Stomach smooth muscle (tissue), 2 donors: ENCODE measurements around the gene NSG1.

Experiments used
- H3K27ac ChIP-seq: one replicate; pipeline ENCODE4 v1.7.0; 2013; ENCODE audit warnings: mild to moderate bottlenecking, low read length, inconsistent platforms
- H3K27me3 ChIP-seq, 2 donors: one replicate each; pipeline ENCODE4 v1.7.0; 2013; ENCODE audit warnings: low read length in 2 of 2; ENCODE audit not compliant: insufficient read depth in 2 of 2, control insufficient read depth in 1 of 2
- H3K36me3 ChIP-seq, 2 donors: one replicate each; pipeline ENCODE4 v1.7.0; 2013; ENCODE audit warnings: low read length in 2 of 2; ENCODE audit not compliant: control insufficient read depth in 2 of 2, insufficient read depth in 2 of 2
- H3K4me1 ChIP-seq: one replicate; pipeline ENCODE4 v1.7.0; 2013; ENCODE audit warnings: low read length; ENCODE audit not compliant: control insufficient read depth, insufficient read depth
- H3K4me3 ChIP-seq, 2 donors: one replicate each; pipeline ENCODE4 v1.7.0; 2013; ENCODE audit warnings: low read length in 2 of 2
- H3K9ac ChIP-seq, 2 donors: one replicate each; pipeline ENCODE4 v1.7.0; 2013; ENCODE audit warnings: low read length in 2 of 2, mild to moderate bottlenecking in 1 of 2
- H3K9me3 ChIP-seq, 2 donors: one replicate each; pipeline ENCODE4 v1.7.0; 2013; ENCODE audit warnings: low read length in 2 of 2; ENCODE audit not compliant: control insufficient read depth in 2 of 2
- donor health status: healthy.
- donor health status: Pancreatic carcinoma.

The NSG1 gene

DNA sequence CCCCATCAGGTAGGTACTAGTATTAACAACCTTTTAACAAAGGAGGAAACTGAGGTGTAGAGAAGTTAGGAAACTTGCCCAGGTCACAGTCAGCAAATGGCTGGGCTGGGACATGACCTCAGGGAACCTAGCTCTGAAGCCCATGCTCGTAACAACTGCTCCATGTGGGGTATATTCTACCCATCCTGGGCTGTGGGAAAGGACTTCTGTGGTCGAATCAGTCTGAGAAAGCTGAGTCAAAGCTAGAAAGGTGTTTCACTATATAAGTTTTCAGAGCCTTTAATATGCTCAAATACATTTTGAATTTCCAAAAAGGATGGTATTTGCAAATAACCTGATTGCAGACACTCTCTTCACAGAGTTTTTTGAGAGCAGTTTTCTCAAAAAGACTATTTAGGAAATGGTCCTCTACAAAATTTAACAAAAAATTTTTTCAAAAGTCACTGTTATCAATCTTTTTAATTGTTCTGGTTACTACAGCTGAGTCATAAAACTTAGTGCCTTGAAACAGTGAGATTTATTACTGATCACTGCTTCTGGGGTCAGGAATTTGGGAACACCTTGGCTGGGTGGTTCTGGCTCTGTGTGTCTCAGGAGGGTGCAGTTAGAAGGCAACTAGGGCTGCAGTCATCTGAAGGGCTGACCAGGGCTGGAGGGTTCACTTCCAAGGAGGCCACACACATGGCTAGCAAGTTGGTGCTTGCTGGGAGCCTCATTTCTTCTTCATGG, 53.6 kb downstream of the NSG1 start:
- Histone ChIP-seq H3K4me3 (no peak overlapping the region), H3K36me3 (peaks cover 15 to 16% of the 10 kb centered on the region in 2 donors), H3K27me3 (no peaks in the 10 kb centered on the region), H3K27ac (no peak overlapping the region), H3K4me1 (no peaks in the 10 kb centered on the region), H3K9me3 (no peaks in the 10 kb centered on the region), H3K9ac (no peak overlapping the region)

DNA sequence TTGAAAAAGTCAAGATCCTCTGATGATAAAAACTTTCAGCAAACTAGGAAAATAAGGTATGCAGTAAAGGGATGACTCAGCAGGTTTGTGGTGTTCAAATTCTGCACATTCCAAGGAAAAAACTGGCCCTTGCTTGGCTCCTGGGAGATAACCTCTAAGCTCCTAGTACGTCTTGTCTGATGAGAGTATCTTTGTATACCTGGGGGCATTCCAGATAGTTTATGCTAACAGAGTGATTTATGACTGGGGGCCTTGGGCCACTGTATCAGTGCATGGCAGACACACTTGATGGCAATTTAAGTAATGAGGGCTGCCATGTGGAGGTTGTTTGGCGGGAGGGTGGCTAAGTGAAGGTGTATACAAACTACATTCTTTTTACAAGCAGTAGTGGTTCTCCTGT, 56.9 kb downstream of the NSG1 start:
- no peak overlapping the region for H3K4me3 ChIP-seq
- H3K27ac ChIP-seq = no peak overlapping the region
- H3K4me1 ChIP-seq = no peaks in the 10 kb centered on the region

DNA sequence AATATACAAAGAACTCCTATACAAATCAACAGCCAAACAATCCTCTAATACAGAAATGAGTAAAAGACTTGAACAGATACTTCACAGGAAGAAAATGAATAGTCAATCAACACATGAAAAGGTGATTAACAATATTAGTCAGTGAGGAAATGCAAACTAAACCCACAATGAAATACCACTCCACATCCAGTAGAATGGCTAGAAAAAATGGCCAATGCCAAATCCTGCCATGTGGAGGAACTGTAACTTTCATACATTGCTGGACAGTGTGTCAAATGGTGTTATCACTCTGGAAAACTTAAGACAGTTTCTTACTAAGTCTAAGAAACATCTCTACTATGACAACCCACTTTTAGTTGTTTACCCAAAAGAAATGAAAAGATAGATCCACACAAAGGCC, 59.5 kb downstream of the NSG1 start:
- Histone ChIP-seq H3K9ac (no peak overlapping the region), H3K36me3 (peaks cover 0 to 2% of the 10 kb centered on the region in 2 donors), H3K4me3 (no peak overlapping the region), H3K27ac (no peak overlapping the region), H3K27me3 (no peaks in the 10 kb centered on the region), H3K4me1 (no peaks in the 10 kb centered on the region), H3K9me3 (no peaks in the 10 kb centered on the region)

More for the DNA sequence above, 56.9 kb downstream of the NSG1 start:
- H3K27me3 ChIP-seq = no peaks in the 10 kb centered on the region
- H3K9me3 ChIP-seq = no peaks in the 10 kb centered on the region
- H3K9ac ChIP-seq = no peak overlapping the region
- no peaks in the 10 kb centered on the region for H3K36me3 ChIP-seq

DNA sequence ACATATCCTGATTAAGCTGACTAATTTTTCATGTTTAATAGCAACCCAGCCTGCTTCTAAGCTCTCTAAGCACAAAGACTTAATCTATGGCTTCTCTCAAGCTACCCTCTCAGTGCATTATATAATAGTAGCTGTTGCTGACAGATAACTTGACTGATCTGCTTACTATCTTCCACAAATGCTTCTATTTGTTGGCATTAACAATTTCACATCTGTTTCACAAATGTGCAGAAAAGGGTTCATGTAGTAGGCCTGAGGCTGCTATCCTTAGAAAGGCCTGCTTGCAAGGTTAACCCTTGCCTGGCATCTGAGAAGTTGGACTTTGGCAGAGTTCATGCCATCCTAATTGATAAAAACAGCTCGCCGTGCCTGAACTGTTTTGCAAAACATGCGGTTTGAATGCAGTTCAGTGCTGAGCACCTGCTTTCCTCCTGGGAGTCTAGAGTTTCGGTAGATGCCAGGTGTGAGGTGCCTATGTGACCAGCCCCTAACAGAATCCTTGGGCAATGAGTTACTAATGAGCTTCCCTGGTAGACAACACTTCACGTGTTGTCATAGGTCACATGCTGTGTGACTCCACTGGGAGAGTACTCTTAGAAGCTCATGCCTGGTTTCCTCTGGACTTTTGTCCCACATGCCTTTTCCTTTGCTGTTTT, 68.4 kb downstream of the NSG1 start:
- peaks cover 51 to 67% of the 10 kb centered on the region in 2 donors for H3K36me3 ChIP-seq
- no peaks in the 10 kb centered on the region for H3K27me3 ChIP-seq
- H3K27ac ChIP-seq = no peak overlapping the region
- no peaks in the 10 kb centered on the region for H3K4me1 ChIP-seq
- H3K9me3 ChIP-seq = peaks cover 0 to 8% of the 10 kb centered on the region in 2 donors
- no peak overlapping the region for H3K9ac ChIP-seq
- H3K4me3 ChIP-seq = no peak overlapping the region

DNA sequence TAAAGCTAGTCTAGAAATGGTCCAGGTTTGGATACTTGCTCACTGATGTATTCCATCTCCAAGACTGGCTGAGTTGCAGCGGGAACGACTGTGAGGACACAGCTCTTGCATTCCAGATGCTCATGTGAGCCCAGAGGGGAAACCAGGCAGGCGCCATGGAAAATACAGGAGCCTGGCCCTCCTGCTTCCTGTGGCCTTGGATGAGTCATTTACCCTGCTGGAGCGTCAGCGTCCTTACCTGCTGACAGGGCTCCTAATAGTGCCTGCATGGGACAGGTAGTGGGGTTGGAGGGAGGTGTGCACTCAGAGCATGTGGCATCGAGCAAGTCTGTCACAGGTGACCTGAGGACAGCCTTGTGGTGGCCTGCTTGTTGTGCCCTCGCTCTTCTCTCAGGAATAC, 69.4 kb downstream of the NSG1 start:
- no peaks in the 10 kb centered on the region for H3K27me3 ChIP-seq
- no peaks in the 10 kb centered on the region for H3K4me1 ChIP-seq
- H3K9ac ChIP-seq = no peak overlapping the region
- H3K27ac ChIP-seq = no peak overlapping the region
- H3K9me3 ChIP-seq = peaks cover 0 to 8% of the 10 kb centered on the region in 2 donors
- peaks cover 51 to 67% of the 10 kb centered on the region in 2 donors for H3K36me3 ChIP-seq
- no peak overlapping the region for H3K4me3 ChIP-seq

DNA sequence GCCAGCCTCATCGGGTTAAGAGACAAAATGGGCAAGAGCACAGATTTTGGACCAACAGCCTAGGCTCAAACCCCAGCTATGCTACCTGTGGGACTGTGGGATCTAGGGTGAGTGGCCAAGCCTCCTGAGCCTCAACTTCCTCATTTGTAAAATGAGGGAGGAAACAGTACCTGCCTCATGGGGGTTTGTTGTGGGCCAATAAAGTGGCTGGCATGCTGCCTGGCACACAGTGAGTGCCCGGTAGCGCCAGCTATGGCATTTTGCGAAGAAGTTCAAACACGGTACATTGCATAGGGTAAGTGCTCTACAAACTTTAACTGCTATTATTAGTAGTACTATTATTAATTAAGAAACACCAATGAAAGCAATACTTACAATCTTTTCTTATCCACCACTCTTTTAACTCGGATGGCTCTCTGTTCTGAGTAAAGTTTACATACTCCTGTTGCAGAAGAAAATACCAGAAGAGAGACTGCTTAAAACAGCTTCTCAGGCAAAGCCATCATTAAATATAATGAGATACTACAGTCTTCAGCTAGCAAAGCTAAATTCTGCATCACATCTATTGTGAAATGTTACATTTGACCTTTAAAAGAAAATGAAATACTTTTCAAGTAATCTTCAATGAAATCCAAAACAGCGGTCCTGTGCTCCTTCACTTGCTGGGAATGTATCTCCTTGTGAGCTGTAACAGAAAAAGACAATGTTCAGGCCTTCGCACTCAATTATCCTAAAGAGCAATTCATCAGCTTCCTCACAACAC, 70.1 kb downstream of the NSG1 start:
- Histone ChIP-seq H3K9ac (no peak overlapping the region), H3K27ac (no peak overlapping the region), H3K27me3 (no peaks in the 10 kb centered on the region), H3K9me3 (peaks cover 0 to 8% of the 10 kb centered on the region in 2 donors), H3K4me3 (no peak overlapping the region), H3K4me1 (no peaks in the 10 kb centered on the region), H3K36me3 (peaks cover 53 to 63% of the 10 kb centered on the region in 2 donors)

DNA sequence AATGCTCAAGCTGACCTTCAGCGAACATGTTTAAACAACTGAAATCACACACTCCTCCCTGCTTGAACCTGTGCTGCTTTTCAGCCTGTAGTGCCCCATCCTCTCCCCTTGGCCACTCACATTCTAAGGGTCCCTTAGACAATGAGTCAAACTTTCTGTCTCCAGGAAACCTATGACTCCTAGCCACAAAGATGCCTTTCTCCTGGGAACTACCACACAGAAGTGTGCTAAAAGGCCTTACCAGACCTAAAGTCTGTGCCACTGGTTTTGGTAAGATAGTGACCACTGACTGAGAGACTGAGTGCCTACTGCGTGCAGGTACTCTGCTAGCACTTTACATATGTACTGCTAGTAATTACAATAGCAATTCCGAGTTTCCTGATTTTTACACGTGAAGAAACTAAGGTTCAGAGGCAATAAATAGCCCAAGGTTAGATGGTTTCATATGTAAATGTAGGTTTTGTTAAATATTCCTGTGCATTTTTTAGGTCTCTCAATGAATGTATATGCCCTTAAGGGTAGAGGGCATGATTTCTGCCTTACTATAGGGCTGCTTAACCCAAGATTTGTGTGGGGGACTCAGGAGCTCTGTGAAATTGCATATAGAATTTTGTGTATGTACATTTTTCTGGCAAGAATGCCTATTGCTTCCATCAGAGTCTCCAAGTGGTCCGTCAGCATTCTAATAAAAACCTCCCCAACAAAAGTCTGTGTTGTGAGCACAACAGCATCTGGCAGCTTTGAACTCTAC, 71.1 kb downstream of the NSG1 start:
- H3K36me3 ChIP-seq = peaks cover 47 to 53% of the 10 kb centered on the region in 2 donors
- no peak overlapping the region for H3K9ac ChIP-seq
- no peak overlapping the region for H3K27ac ChIP-seq
- H3K4me3 ChIP-seq = no peak overlapping the region
- peaks cover 0 to 2% of the 10 kb centered on the region in 2 donors for H3K9me3 ChIP-seq
- H3K4me1 ChIP-seq = no peaks in the 10 kb centered on the region
- no peaks in the 10 kb centered on the region for H3K27me3 ChIP-seq

DNA sequence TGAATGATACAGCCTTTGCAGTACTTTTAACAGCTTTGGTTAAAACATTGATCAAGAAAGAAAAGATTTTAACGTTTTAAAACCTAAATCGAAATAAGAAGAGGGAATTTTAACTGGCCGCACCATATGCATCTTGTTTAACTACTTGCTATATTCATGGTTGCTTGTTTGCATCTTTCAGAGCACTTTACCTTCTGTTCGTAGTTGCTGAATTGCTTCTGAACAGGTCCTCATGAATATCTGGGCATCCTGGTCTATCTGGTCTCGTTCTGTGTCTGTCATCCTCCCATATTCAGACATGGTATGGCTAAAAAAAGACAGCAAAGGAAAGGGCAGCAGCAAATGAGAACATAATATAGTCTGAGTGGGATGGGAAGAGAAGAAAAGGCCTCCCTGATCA, 72.3 kb downstream of the NSG1 start:
- Histone ChIP-seq H3K4me3 (no peak overlapping the region), H3K4me1 (no peaks in the 10 kb centered on the region), H3K27me3 (no peaks in the 10 kb centered on the region), H3K27ac (no peak overlapping the region), H3K36me3 (peaks cover 37 to 45% of the 10 kb centered on the region in 2 donors), H3K9me3 (no peaks in the 10 kb centered on the region), H3K9ac (no peak overlapping the region)

DNA sequence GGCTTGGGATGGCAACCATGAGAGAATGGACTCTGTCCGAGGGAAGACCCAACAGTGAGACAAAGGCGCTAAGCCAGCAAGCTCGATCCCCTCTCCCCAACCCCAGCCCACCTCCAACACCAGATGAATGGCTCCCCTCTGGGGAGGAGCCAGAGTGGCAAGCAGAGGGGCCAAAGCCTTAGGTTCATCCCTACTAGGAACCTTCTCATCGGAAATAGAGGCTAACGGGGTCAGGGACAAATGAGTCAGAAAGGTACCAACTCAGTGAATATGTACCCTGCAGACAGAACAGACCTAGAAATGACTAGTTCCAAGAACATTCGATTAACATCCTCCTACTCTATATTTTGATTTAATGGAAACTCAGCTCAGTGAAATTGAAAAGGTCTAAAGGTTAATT, 73.9 kb downstream of the NSG1 start:
- Histone ChIP-seq H3K36me3 (peaks cover 23 to 40% of the 10 kb centered on the region in 2 donors), H3K27me3 (no peaks in the 10 kb centered on the region)

DNA sequence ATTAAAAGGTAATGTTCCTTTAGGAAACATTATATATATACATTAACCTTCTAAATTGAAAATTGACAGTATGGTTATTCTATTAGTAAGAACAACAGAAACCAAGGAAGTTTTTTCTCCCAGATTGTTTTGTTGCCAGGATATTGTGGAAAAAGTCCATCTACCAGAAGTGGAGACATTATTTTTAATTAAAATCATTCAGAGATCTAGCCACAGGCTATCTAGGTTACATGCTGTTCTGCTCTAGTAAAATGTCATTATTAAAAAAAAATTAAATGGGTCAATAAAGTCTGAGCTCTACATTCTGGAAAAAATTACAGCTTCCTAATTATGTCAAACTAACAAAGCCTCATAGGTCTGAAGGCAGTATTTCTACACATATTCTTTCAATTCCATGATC, 74.3 kb downstream of the NSG1 start:
- Histone ChIP-seq H3K4me3 (no peak overlapping the region), H3K4me1 (no peaks in the 10 kb centered on the region), H3K9ac (no peak overlapping the region), H3K27me3 (no peaks in the 10 kb centered on the region), H3K9me3 (no peaks in the 10 kb centered on the region), H3K27ac (no peak overlapping the region), H3K36me3 (peaks cover 26 to 42% of the 10 kb centered on the region in 2 donors)

More for the DNA sequence above, 73.9 kb downstream of the NSG1 start:
- Histone ChIP-seq H3K27ac (no peak overlapping the region), H3K9ac (no peak overlapping the region), H3K4me1 (no peaks in the 10 kb centered on the region), H3K4me3 (no peak overlapping the region), H3K9me3 (no peaks in the 10 kb centered on the region)
